GF-D8 (cell line): ENCODE results near the gene CLTCL1.
"Not testable (repeated sequence)": the region's sequence is repeated elsewhere in the genome, so short reads cannot be mapped to it uniquely, and the experiment has no call there.

Experiments
- DNase-seq: peaks from one replicate; lab custom pipeline; 2025; lab: John Stamatoyannopoulos, UW

Gene CLTCL1

DNA sequence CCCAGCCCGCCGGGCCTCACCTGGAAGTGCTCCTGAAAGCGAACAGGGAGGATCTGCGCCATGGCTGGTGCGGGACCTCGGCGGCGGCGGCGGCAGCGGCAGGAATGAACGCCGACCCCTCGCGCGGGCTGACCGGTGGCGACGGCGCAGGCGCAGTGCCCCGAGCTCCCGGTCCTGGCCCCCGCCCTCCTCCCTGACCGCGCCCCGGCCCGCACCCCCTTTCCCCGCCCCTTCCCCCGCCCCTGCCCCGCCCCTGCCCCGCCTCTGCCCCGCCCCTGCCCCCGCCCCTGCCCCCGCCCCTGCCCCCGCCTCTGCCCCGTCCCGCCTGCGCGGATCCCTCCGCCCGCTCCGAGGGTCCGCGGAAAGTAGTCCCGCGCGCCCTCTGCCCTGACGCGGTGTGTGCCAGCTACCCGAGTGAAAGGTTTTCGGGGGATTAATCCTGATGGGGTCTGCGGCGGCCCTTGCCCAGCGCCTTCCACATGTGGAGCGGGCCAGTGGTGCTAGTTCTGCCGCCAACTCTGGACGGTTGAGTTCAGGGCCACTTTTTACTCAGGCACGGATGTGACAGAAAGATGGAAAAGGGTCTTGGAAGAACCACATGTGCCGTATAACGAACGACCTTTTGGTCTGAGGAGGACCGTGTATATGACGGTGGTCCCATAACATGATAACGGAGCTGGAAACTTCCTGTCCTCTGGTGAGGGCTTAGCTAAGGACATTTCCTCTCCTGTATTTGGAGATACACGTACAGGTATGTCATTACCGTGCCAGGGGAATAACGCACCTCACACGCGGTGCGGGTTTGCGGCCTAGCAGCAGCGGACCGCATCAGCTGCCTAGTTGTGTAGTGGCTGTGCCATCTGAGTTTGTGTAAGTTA, at the start of gene CLTCL1:
CLTCL1 (minus strand) TSS at position 140 of the 878 bp plus-strand sequence; CDS start at position 62, 78 bp downstream.
- DNase-seq: peak; percentile 26

DNA sequence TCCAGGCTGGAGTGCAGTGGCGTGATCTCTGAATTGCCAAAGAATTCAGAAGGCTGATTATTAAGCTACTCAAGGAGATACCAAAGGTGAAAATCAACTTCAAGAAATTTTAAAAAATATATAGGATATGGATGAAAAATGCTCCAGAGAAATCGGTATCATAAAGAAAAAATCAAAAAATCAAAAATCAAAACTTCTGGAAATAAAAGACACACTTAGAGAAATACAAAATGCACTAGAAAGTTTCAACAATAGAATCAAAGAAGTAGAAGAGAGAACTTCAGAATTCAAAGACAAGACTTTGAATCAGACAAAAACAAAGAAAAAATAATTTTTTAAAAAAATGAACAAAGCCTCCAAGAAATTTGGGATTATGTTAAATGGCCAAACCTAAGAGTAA, 45.6 kb upstream of the CLTCL1 start:
- no peak for DNase-seq

DNA sequence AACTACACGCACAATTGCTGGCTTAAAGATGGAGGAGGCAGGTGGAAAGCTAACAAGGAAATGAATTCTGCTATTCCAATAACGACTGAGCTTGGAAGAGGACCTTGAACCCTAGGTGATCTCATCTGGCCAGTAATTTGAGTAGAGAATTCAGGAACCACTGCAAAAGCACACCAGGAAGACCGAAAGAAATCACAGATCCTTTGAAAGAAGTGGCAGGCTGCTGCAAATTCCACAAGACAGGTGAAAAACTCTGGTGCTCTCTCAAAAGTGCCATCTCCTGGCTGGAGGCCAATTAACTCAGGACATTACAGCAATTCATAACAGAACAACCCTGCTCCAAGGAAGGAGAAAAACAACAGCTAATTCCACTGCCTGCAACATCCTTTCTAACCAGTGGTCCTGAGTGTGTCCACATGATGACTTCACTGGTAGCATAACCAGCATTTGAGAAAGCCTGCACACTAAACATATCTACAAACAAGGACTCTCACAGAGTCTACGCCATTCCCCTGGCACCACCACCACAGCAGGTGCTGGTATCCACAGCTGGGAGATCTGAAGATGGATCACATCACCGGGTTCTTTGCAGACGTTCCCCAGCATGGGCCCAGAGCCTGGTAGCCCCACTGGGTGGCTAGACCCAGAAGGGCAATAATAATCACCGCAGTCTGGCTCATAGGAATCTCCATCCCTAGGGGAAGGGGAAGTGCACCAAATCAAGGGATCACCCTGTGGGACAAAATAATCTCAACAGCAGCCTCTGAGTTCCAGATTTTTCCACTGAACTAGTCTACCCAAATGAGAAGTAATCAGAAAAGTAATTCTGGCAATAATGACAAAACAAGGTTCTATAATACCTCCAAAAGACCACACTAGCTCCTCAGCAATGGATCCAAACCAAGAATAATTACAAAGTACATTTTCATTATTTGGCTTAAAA, 44.9 kb upstream of the CLTCL1 start:
- no peak for DNase-seq

- no peak for DNase-seq
Observed at GRCh38 chr22:19331975-19332374, 40.5 kb upstream of the CLTCL1 start.

DNA sequence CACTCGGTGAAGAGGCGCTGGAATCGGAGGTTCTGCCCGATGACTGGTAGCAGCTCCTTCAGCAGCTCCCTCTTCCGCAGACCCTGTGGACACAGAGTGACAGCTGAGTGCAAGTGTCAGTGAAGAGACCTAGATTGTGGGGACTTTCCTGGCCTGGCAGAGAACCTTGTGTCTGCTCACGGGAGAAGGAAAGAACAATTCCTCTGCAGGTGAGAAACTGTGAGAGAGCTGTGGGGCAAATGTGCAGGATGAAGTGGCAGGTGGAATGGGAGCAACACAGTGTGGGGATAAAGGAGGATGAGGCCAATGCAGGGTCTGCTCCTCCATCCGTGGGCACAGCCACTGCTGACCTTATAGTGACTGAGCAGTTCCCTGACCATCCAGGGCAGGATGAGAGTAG, 40.0 kb upstream of the CLTCL1 start:
- DNase-seq: no peak

DNA sequence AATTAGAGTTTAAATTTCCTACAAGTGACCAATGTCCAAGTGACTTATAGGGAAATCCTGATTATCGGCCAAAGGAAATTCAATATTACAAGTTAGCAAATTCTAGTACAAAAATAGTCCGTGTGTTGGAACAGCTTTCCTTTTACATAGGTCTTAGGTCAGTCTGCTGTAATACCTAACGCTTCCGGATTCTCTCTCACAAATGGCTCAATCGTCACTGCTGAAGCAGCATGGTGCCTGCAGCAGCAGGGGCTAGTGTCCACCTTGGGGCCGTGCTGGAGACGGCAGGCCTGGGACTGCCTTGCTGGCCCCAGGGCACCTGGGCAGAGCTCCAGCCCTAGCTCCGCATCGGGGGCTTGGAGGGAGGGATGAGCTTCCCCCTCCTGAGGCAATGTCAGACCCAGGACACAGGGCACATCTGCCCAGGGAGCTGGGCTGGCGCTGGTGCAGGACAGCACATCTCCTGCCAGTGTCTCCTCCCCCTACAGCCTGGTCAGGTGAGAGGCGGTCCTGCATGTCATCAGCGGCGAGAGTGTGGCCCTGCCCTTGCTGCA, 39.4 kb upstream of the CLTCL1 start:
- no peak for DNase-seq

DNA sequence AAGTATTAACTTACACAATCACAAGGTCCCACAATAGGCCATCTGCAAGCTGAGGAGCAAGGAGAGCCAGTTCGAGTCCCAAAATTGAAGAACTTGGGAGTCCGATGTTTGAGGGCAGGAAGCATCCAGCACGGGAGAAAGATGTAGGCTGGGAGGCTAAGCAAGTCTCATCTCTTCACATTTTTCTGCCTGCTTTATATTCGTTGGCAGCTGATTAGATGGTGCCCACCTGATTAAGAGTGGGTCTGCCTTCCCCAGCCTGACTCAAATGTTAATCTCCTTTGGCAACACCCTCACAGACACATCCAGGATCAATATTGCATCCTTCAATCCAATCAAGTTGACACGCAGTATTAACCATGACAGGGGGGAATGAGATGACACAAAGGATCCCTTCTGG, 38.7 kb upstream of the CLTCL1 start:
- not testable (repeated sequence) for DNase-seq

DNA sequence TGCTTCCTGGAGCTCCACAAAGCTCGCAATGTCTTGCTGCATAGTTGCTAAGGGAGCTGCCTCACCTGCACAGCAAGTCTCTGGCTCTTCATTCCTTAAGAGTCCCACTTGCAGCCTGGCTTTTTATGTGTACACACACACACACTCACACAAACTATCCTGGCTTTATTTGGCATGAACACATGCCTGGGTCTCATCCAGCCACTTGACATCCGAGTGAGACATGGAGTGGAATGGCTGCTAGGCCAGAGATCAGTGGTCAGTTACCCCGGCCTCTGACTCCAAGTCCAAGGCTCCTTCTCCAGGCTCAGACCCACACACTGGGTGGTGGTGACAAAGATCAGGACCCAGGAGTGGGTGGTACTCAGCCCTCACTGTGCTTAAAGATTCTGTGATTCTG, 37.9 kb upstream of the CLTCL1 start:
- no peak for DNase-seq

GRCh38 chr22:19325296-19325948, 33.9 kb upstream of the CLTCL1 start:
- no peak for DNase-seq

GRCh38 chr22:19323420-19323819, 31.9 kb upstream of the CLTCL1 start:
- DNase-seq: not testable (repeated sequence)

GRCh38 chr22:19321757-19322156, 30.2 kb upstream of the CLTCL1 start:
- peak; percentile 78 for DNase-seq

DNA sequence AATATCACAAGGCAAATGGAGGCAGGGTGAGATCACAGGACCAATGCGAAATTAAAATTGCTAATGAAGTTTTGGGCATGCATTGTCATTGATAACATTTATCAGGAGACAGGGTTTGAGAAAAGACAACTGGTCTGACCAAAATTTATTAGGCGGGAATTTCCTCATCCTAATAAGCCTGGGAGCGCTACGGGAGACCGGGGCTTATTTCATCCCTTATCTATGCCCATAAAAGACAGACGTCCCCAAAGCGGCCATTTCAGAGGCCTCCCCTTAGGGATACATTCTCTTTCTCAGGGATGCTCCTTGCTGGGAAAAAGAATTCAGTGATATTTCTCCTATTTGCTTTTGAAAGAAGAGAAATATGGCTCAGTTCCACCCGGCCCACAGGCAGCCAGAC, 28.6 kb upstream of the CLTCL1 start:
- DNase-seq: not testable (repeated sequence)

- no peak for DNase-seq
Observed at GRCh38 chr22:19319281-19319680, 27.8 kb upstream of the CLTCL1 start.

- no peak for DNase-seq
Observed at GRCh38 chr22:19317865-19318264, 26.3 kb upstream of the CLTCL1 start.

- no peak for DNase-seq
Observed at GRCh38 chr22:19307872-19308271, 16.4 kb upstream of the CLTCL1 start.

- not testable (repeated sequence) for DNase-seq
Observed at GRCh38 chr22:19306535-19306934, 15.0 kb upstream of the CLTCL1 start.

DNA sequence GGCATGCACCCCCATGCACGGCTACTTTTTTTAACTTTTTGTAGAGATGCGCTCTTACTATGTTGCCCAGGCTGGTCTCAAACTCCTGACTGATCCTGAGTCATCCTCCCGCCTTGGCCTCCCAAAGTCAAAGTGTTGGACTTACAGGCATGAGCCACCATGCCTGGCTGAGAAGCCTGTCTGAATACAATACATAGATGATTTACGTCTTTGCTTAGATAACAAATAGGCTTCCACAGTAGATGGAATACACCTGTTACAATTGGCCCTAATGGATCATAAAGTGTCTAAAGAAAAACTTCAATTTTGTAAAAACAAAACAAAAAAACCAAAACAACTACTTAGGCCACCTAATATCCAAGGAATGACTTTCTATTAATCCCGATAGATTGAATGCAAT, 13.0 kb upstream of the CLTCL1 start:
- no peak for DNase-seq

- no peak for DNase-seq
Observed at GRCh38 chr22:19303785-19304184, 12.3 kb upstream of the CLTCL1 start.

DNA sequence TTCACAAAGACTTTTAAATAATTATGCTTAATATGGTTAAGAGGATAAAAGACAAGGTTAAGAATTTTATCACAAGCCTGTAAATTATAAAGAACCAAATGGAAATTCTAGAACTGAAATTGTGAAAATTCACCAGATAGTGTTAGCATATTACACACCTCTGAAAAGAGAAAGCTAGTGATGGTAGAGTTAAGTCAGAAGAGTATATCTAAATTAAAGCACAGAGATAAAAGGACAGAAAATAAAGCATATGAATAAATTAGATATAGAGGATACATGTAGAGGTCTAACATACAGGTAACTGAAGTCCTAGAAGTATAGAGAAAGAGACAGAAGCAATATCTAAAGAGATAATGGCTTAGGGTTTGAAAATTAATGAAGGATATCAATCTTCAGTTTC, 4.2 kb upstream of the CLTCL1 start:
- DNase-seq: no peak

- no peak for DNase-seq
Observed at GRCh38 chr22:19292458-19293230, 1.1 kb upstream of the CLTCL1 start.

DNA sequence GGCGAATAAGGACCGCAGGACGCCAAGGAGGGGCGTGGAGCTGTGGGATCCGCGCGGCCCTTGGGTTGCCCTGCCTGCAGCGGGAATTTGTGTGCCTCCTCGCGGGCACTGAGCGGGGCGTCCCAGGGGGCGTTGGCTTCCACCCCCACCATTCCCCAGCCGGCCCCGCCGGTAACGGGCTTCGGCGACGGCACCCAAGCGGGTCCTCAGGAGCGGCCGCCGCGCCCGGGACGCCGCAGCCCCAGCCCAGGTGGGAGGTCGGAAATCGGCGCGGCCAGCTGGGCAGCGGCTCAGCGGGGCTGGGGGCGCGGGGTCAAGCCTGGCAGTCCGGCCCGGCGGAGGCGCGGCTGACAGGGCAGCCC, 320 bp downstream of the CLTCL1 start:
- DNase-seq: no peak
